K562 (cell line): Measurements from ENCODE around the gene RERE. TPM values are rescaled to one million over a fixed set of nuclear protein-coding genes. Genes with fewer than 3 reads are reported as not detected.

Experiments
- ATAC-seq: fragments of 200-7000 bp; cut with Tn5 transposase; 3 replicates; pipeline ENCODE4 v1.9.1; 2020; ENCODE audit warnings: moderate library complexity
- BruUV-seq: library from RNA; stranded (reverse); fragments of 400-500 nt; replicated peaks from 2 replicates; lab custom pipeline; 2021; lab: Mats Ljungman, UMichigan
- CTCF ChIA-PET: fragments of 300-600 bp; formaldehyde crosslinking; extraction: SDS; loops from one replicate; lab custom pipeline; 2021; ENCODE audit warnings: low intra/inter-chr PET ratio; lab: Yijun Ruan, JAX
- POLR2A ChIA-PET: fragments of 300-600, 350-650 bp; sonication (Branson Sonifier 250); formaldehyde crosslinking; extraction: SDS; loops from one replicate; lab custom pipeline; 2021; ENCODE audit warnings: antibody characterized with exemption, inconsistent platforms; lab: Yijun Ruan, JAX
- DNase-seq, 4 experiments: peaks; one replicate each; pipeline versions ENCODE4 v3.0.0 to v3.0.0-alpha.2; 2011 to 2018; ENCODE audit warnings: low spot score in 3 of 4, mixed read lengths in 3 of 4; ENCODE audit errors: extremely low read depth in 1 of 4
- FAIRE-seq: peaks from 2 replicates; lab custom pipeline; 2011; peaks lifted over from hg19 to GRCh38; lab: Jason Lieb, UNC
- H2AFZ ChIP-seq: 2 replicates; pipeline ENCODE4 v1.6.0; 2011; ENCODE audit warnings: low read depth, low read length, control low read depth, inconsistent platforms
- H3K27ac ChIP-seq: fragments of 200-600 bp; 3 replicates; pipeline ENCODE4 v1.8.0; 2011; ENCODE audit warnings: low read depth, mild to moderate bottlenecking, control low read depth, inconsistent platforms, low read length, moderate library complexity, mixed read lengths; ENCODE audit errors: extremely low read depth
- H3K27me3 ChIP-seq, 2 experiments: fragments of 300-600 bp in 1 of 2; 2 replicates in 1 of 2; 3 replicates in 1 of 2; pipeline versions ENCODE4 v1.6.0 to v1.8.0; 2011; ENCODE audit warnings: inconsistent platforms in 2 of 2, low read length in 2 of 2, mild to moderate bottlenecking in 1 of 2, mixed read lengths in 1 of 2, moderate library complexity in 1 of 2; ENCODE audit not compliant: control insufficient read depth in 2 of 2, insufficient read depth in 2 of 2
- H3K36me3 ChIP-seq: fragments of 300-600 bp; 3 replicates; pipeline ENCODE4 v1.8.0; 2011; ENCODE audit warnings: mild to moderate bottlenecking, low read length, inconsistent platforms; ENCODE audit not compliant: control insufficient read depth, insufficient read depth
- H3K4me1 ChIP-seq, 2 experiments: fragments of 200-600 bp in 1 of 2; replicated peaks in 1 of 2; 2 replicates in 1 of 2; 3 replicates in 1 of 2; pipeline versions ENCODE4 v1.5.1 to v1.8.0; 2011; ENCODE audit warnings: inconsistent platforms in 2 of 2, low read length in 2 of 2, mild to moderate bottlenecking in 1 of 2, mixed read lengths in 1 of 2, moderate library complexity in 1 of 2; ENCODE audit not compliant: control insufficient read depth in 2 of 2, insufficient read depth in 2 of 2
- H3K4me2 ChIP-seq: 2 replicates; pipeline ENCODE4 v1.6.1; 2011; ENCODE audit warnings: low read length, control low read depth, inconsistent platforms, mixed read lengths; ENCODE audit not compliant: insufficient read depth
- H3K4me3 ChIP-seq: fragments of 200-600 bp; sonication (generic), shearing (Covaris generic); 2 replicates; pipeline ENCODE4 v1.5.1; 2016; ENCODE audit warnings: control low read depth, inconsistent platforms
- H3K79me2 ChIP-seq: fragments of 200-600 bp; 3 replicates; pipeline ENCODE4 v1.8.0; 2011; ENCODE audit warnings: low read length, inconsistent platforms; ENCODE audit not compliant: control insufficient read depth, insufficient read depth
- H3K9ac ChIP-seq, 2 experiments: 2 replicates each; pipeline versions ENCODE4 v1.6.0 to v1.6.1; 2011; ENCODE audit warnings: low read depth in 2 of 2, low read length in 2 of 2, control low read depth in 1 of 2, inconsistent platforms in 1 of 2, mild to moderate bottlenecking in 1 of 2, mixed read lengths in 1 of 2; ENCODE audit not compliant: insufficient read depth in 1 of 2
- H3K9me1 ChIP-seq: one replicate; pipeline ENCODE4 v1.6.0; 2011; ENCODE audit warnings: inconsistent platforms, mild to moderate bottlenecking, low read length, moderate library complexity; ENCODE audit not compliant: control insufficient read depth, insufficient read depth
- H3K9me3 ChIP-seq: replicated peaks from 2 replicates; pipeline ENCODE4 v1.5.1; 2011; ENCODE audit warnings: low read depth, low read length, inconsistent platforms; ENCODE audit not compliant: control insufficient read depth, insufficient read depth
- H4K20me1 ChIP-seq: replicated peaks from 2 replicates; pipeline ENCODE4 v1.6.1; 2011; ENCODE audit warnings: low read length, inconsistent platforms, mixed read lengths; ENCODE audit not compliant: control insufficient read depth, insufficient read depth
- CAMTA2 ChIP-seq: fragments of 250-450 bp; sonication (Bioruptor Pico); conservative IDR thresholded peaks from 2 replicates; pipeline ENCODE4 v1.5.1; 2022
- ESRRA ChIP-seq: fragments of 450-650 bp; IDR thresholded peaks from 2 replicates; pipeline ENCODE4 v1.6.1; 2014; ENCODE audit warnings: low read depth, mild to moderate bottlenecking, moderate library complexity, borderline replicate concordance
- HDAC3 ChIP-seq: fragments of 450-650 bp; IDR thresholded peaks from 2 replicates; pipeline ENCODE4 v1.6.1; 2018; ENCODE audit warnings: borderline replicate concordance, mild to moderate bottlenecking, moderate library complexity; ENCODE audit not compliant: partially characterized antibody
- LEF1 ChIP-seq: fragments of 450-650 bp; IDR thresholded peaks from 2 replicates; pipeline ENCODE4 v1.6.1; 2016; ENCODE audit warnings: mild to moderate bottlenecking
- NR2C1 ChIP-seq, 2 experiments: fragments of 450-650 bp; IDR thresholded peaks; 2 replicates each; pipeline ENCODE4 v1.6.1; 2017; ENCODE audit warnings: mild to moderate bottlenecking in 2 of 2, antibody characterized with exemption in 1 of 2, inconsistent platforms in 1 of 2, missing compliant biosample characterization in 1 of 2, missing genetic modification characterization in 1 of 2
- NR4A1 ChIP-seq, 2 experiments: fragments of 250-450 bp in 1 of 2; fragments of 450-650 bp in 1 of 2; sonication (Bioruptor Pico) in 1 of 2; IDR thresholded peaks; 2 replicates each; pipeline versions ENCODE4 v1.4.0 to v1.6.1; 2016 to 2020; ENCODE audit warnings: mild to moderate bottlenecking in 2 of 2, missing compliant biosample characterization in 1 of 2, missing genetic modification characterization in 1 of 2, moderate library complexity in 1 of 2
- PBX2 ChIP-seq, 2 experiments: IDR thresholded peaks in 1 of 2; conservative IDR thresholded peaks in 1 of 2; 2 replicates each; pipeline ENCODE4 v1.6.1; 2016; ENCODE audit warnings: low read depth in 2 of 2, mild to moderate bottlenecking in 1 of 2, missing compliant biosample characterization in 1 of 2, missing genetic modification characterization in 1 of 2, moderate library complexity in 1 of 2
- PHF8 ChIP-seq: fragments of 200-600 bp; sonication (generic); IDR thresholded peaks from 2 replicates; pipeline ENCODE4 v1.6.1; 2012; ENCODE audit warnings: mixed run types, mild to moderate bottlenecking, inconsistent platforms, low read length, moderate library complexity, borderline replicate concordance
- TARDBP ChIP-seq: fragments of 450-650 bp; IDR thresholded peaks from 2 replicates; pipeline ENCODE4 v1.6.1; 2016
- ZBTB34 ChIP-seq: fragments of 250-450 bp; sonication (Bioruptor Pico); IDR thresholded peaks from 2 replicates; pipeline ENCODE4 v1.8.0; 2021; ENCODE audit warnings: mild to moderate bottlenecking, moderate library complexity
- ZNF3 ChIP-seq: fragments of 250-450 bp; sonication (Bioruptor Pico); IDR thresholded peaks from 2 replicates; pipeline ENCODE4 v1.5.0; 2021; ENCODE audit warnings: mild to moderate bottlenecking, moderate library complexity
- ZNF668 ChIP-seq: fragments of 250-450 bp; sonication (Bioruptor Pico); IDR thresholded peaks from 2 replicates; pipeline ENCODE4 v1.8.0; 2022; ENCODE audit warnings: mild to moderate bottlenecking, inconsistent platforms
- WGBS: fragments of 100-300 bp; shearing (Covaris generic); methylation state at CpG from one replicate; pipeline ENCODE4 v1.1.6; 2016; ENCODE audit warnings: low coverage, mixed read lengths; ENCODE audit not compliant: insufficient coverage; ENCODE audit errors: missing lambda C conversion rate; 5-methylcytosine and 5-hydroxymethylcytosine counted together
- in situ Hi-C: fragments of 300-500 bp; cut with MboI; formaldehyde crosslinking; loops from 4 replicates; pipeline ENCODE4 v1.15.0; 2018; ENCODE audit warnings: inconsistent platforms, mixed read lengths
- intact Hi-C: fragments of 100-400 bp; cut with micrococcal nuclease; formaldehyde crosslinking; loops from 2 replicates; pipeline ENCODE4 v1.14.2; 2022
- polyA plus RNA-seq, 8 experiments: library from polyadenylated mRNA; depleted of rRNA in 4 of 8; stranded (reverse) in 5 of 8; unstranded in 3 of 8; fragments of >200 nt; fragmentation: Nextera tagmentation in 2 of 8; fragmentation: Illumina TruSeq in 1 of 8; extraction: Ambion mirVana in 2 of 8; extraction: Trizol in 1 of 8; gene quantifications; 2 replicates each; pipeline versions ENCODE4 v1.2.1 to v1.2.3, GENCODE V29; 2011 to 2014; ENCODE audit warnings: inconsistent platforms in 1 of 8, missing spikeins in 1 of 8
- total RNA-seq, 7 experiments: library from RNA; depleted of rRNA in 6 of 7; stranded (reverse); fragments of >200 nt in 6 of 7; fragmentation: Illumina TruSeq in 2 of 7; extraction: Trizol in 2 of 7; gene quantifications; 2 replicates each; pipeline versions ENCODE4 v1.2.1 to v1.2.3, GENCODE V29; 2011 to 2021; ENCODE audit warnings: low replicate concordance in 1 of 7
- TF ChIP-seq, protein P1 (sequence below): fragments of 250-450 bp; sonication (Bioruptor Pico); IDR thresholded peaks from 2 replicates; pipeline ENCODE4 v1.4.0; 2020; ENCODE audit warnings: mild to moderate bottlenecking, moderate library complexity, borderline replicate concordance
- TF ChIP-seq, protein P2 (sequence below): sonication (generic); formaldehyde crosslinking; IDR thresholded peaks from 2 replicates; pipeline ENCODE4 v1.5.0; 2020; ENCODE audit warnings: missing genetic modification reagents

The RERE gene
- total and polyA plus RNA-seq, 9 of the 15 experiments (the other 6 are each of a cell fraction or from before 2014, with no cell fraction given) = 3.0 to 51.5 (median 13.4) TPM

- BruUV-seq = no TSS peak
- Histone ChIP-seq H3K4me1 (peaks cover 4 to 5% of the 10 kb centered on the region in 2 experiments; a peak in 3 of 5 replicates), H3K4me3 (no peak overlapping the region), H4K20me1 (0 out of 2 replicates have a peak, but pooled peaks cover 4% of the 10 kb centered on the region), H3K9me1 (no peaks in the 10 kb centered on the region), H3K27ac (no peak overlapping the region), H2AFZ (no peak overlapping the region), H3K79me2 (peaks cover 31% of the 10 kb centered on the region), H3K9me3 (no peaks in the 10 kb centered on the region), H3K9ac (no peak overlapping the region), H3K36me3 (no peaks in the 10 kb centered on the region), H3K27me3 (no peaks in the 10 kb centered on the region), H3K4me2 (no peak overlapping the region)
- DNase-seq (no peak), FAIRE-seq (no peak), ATAC-seq (no peak)
- intact Hi-C loops (loop anchor here (5.0 to 10.0 kb wide), 2 partner anchors 119 to 353 kb away; no protein-coding TSS in a partner anchor), in situ Hi-C loops (loop anchor here (5.0 kb wide), 1 partner anchor 166 kb away; no protein-coding TSS in a partner anchor)
- 85% methylated on average over 4 of the region's 4 CpGs for WGBS
- ChIA-PET POLR2A (interaction anchor here (0.9 kb wide), 1 partner anchor 10 kb away, joined by 3 read pairs; no protein-coding TSS in a partner anchor), CTCF (interaction anchor here (0.6 to 3.1 kb wide), 2 partner anchors 25 to 166 kb away, joined by 3 to 53 read pairs; no protein-coding TSS in a partner anchor)
- no peak for TF ChIP-seq PBX2 (CRISPR knock-in tag; IDR thresholded peaks at IDR 0.05; ENCODE audit: low read depth)
- TF ChIP-seq PBX2 (tag; conservative IDR thresholded peaks at IDR 0.05; ENCODE audit: low read depth) = no peak
- no peak for TF ChIP-seq ESRRA
- no peak for TF ChIP-seq NR4A1 (CRISPR knock-in tag; IDR thresholded peaks at IDR 0.05)
- no peak for TF ChIP-seq NR4A1 (tag; IDR thresholded peaks at IDR 0.05)
- TF ChIP-seq, protein P1, sequence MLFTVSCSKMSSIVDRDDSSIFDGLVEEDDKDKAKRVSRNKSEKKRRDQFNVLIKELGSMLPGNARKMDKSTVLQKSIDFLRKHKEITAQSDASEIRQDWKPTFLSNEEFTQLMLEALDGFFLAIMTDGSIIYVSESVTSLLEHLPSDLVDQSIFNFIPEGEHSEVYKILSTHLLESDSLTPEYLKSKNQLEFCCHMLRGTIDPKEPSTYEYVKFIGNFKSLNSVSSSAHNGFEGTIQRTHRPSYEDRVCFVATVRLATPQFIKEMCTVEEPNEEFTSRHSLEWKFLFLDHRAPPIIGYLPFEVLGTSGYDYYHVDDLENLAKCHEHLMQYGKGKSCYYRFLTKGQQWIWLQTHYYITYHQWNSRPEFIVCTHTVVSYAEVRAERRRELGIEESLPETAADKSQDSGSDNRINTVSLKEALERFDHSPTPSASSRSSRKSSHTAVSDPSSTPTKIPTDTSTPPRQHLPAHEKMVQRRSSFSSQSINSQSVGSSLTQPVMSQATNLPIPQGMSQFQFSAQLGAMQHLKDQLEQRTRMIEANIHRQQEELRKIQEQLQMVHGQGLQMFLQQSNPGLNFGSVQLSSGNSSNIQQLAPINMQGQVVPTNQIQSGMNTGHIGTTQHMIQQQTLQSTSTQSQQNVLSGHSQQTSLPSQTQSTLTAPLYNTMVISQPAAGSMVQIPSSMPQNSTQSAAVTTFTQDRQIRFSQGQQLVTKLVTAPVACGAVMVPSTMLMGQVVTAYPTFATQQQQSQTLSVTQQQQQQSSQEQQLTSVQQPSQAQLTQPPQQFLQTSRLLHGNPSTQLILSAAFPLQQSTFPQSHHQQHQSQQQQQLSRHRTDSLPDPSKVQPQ (CRISPR knock-in tag) = no peak
- TF ChIP-seq, protein P2, sequence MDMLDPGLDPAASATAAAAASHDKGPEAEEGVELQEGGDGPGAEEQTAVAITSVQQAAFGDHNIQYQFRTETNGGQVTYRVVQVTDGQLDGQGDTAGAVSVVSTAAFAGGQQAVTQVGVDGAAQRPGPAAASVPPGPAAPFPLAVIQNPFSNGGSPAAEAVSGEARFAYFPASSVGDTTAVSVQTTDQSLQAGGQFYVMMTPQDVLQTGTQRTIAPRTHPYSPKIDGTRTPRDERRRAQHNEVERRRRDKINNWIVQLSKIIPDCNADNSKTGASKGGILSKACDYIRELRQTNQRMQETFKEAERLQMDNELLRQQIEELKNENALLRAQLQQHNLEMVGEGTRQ = no peak
- no peak for TF ChIP-seq NR2C1 (IDR thresholded peaks at IDR 0.05)
- TF ChIP-seq NR2C1 (tag; IDR thresholded peaks at IDR 0.05) = no peak
- TF ChIP-seq ZNF3 (CRISPR knock-in tag) = no peak
- no peak for TF ChIP-seq TARDBP
- no peak for TF ChIP-seq HDAC3
- no peak for TF ChIP-seq ZBTB34 (CRISPR knock-in tag)
- no peak for TF ChIP-seq LEF1
- TF ChIP-seq ZNF668 = no peak
- TF ChIP-seq PHF8 = no peak
- TF ChIP-seq CAMTA2 = no peak
Observed at GRCh38 chr1:8727809-8728213, 89.6 kb downstream of the RERE start.
